Measurements from ENCODE around the gene CNTNAP5.

CNTNAP5 gene

GRCh38 chr2:124558277-124558905 is 533.3 kb downstream of the CNTNAP5 start:
- DNase-seq, result no peak
- Histone ChIP-seq H3K36me3 (no peaks in the 10 kb centered on the region), H3K9me3 (no peaks in the 10 kb centered on the region), H3K27me3 (no peaks in the 10 kb centered on the region), H3K27ac (no peak overlapping the region), H3K4me1 (no peaks in the 10 kb centered on the region), H3K4me3 (no peak overlapping the region)
- intact Hi-C loops (cut with DNase I; ENCODE audit: low total_unique reads), result no loop called here
- no peak for TF ChIP-seq CTCF (IDR thresholded peaks at IDR 0.05)

- no peak overlapping the region for H3K27ac ChIP-seq
- DNase-seq, result no peak
- H3K27me3 ChIP-seq, result no peaks in the 10 kb centered on the region
- TF ChIP-seq CTCF (IDR thresholded peaks at IDR 0.05), result no peak
- no peaks in the 10 kb centered on the region for H3K4me1 ChIP-seq
- H3K9me3 ChIP-seq, result no peaks in the 10 kb centered on the region
- intact Hi-C loops (cut with DNase I; ENCODE audit: low total_unique reads), result no loop called here
- H3K36me3 ChIP-seq, result no peaks in the 10 kb centered on the region
- H3K4me3 ChIP-seq, result no peak overlapping the region
These were observed 534.1 kb downstream of the CNTNAP5 start for GRCh38 chr2:124559236-124559635.

GRCh38 chr2:124560592-124561112 is 535.6 kb downstream of the CNTNAP5 start:
- no peaks in the 10 kb centered on the region for H3K36me3 ChIP-seq
- no peak overlapping the region for H3K27ac ChIP-seq
- H3K9me3 ChIP-seq, result no peaks in the 10 kb centered on the region
- no peaks in the 10 kb centered on the region for H3K4me1 ChIP-seq
- DNase-seq, result no peak
- no peak for TF ChIP-seq CTCF (IDR thresholded peaks at IDR 0.05)
- H3K27me3 ChIP-seq, result no peaks in the 10 kb centered on the region
- H3K4me3 ChIP-seq, result no peak overlapping the region
- intact Hi-C loops (cut with DNase I; ENCODE audit: low total_unique reads), result no loop called here

DNA sequence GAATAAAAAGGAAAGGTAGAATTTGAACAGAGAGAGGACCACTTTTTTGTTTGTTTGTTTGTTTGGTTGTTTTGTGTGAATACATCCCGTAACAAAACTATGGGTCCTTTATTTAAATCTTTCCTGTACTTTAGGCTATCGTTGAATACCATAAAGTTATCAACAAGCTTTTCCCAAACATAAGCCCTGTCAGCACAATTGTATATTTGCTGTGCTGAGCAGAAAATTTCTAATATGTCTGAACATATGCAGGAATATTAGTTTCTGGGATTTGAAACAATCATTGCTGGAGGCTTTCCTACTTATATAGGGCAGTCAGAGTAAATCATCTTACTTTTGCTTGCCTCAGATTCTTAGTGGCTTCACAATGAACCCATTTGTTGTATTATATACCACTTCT is 536.4 kb downstream of the CNTNAP5 start:
- no peaks in the 10 kb centered on the region for H3K4me1 ChIP-seq
- TF ChIP-seq CTCF (IDR thresholded peaks at IDR 0.05), result no peak
- H3K36me3 ChIP-seq, result no peaks in the 10 kb centered on the region
- H3K9me3 ChIP-seq, result no peaks in the 10 kb centered on the region
- intact Hi-C loops (cut with DNase I; ENCODE audit: low total_unique reads), result no loop called here
- no peak for DNase-seq
- no peak overlapping the region for H3K4me3 ChIP-seq
- H3K27ac ChIP-seq, result no peak overlapping the region
- H3K27me3 ChIP-seq, result no peaks in the 10 kb centered on the region

DNA sequence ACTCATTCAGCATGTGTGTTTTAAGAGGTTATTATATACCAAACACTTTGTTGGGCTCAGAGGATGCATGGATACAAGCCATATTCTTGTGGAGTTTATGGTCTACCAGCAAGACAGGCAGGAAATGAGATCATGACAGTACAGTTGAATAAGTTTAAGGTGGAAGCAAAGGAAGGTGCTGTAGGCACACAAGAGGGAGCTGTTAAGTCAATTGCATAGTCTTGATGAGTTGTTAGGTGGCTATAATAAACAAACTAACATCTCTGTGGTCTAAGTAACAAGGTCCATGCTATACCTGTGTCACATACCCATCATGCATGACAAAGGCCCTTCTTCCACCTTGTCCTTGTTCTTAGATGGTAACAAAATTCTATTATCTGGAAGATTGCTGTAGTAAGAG is 538.3 kb downstream of the CNTNAP5 start:
- no peaks in the 10 kb centered on the region for H3K9me3 ChIP-seq
- H3K4me1 ChIP-seq, result no peaks in the 10 kb centered on the region
- no peak overlapping the region for H3K27ac ChIP-seq
- intact Hi-C loops (cut with DNase I; ENCODE audit: low total_unique reads), result no loop called here
- no peak for TF ChIP-seq CTCF (IDR thresholded peaks at IDR 0.05)
- no peaks in the 10 kb centered on the region for H3K27me3 ChIP-seq
- no peaks in the 10 kb centered on the region for H3K36me3 ChIP-seq
- H3K4me3 ChIP-seq, result no peak overlapping the region
- DNase-seq, result no peak

Data from tibial artery (tissue), 4 donors.